ENCODE data around the gene R3HDM2. TPM values are rescaled to one million over a fixed set of nuclear protein-coding genes. Genes with fewer than 3 reads are reported as not detected.
A peak's percentile ranks its signal among the peaks of the same experiment; 100 is the strongest.

R3HDM2 gene
- total and polyA plus RNA-seq, 4 donors = 7.4 to 28.9 (median 15.1) TPM

DNA sequence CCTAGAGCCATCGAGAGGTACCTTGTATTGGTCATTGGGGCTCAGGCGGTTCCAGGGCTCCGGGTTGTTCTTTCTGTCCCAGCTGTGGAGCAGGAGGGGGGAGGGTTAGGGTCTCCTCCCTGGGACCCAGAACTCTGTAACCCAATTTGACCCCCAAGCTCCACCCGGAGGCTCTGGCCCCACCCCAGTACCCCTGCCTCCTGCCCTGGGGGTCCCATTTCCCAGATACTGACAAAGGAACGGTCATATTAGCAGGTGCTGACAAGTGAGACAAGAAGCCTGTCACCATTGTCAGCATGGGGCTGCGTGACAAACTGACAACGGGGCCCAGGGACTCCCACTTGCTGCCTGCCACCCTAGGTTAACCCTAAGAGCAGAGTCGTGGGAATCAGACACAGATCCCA, 195.1 kb downstream of the R3HDM2 start:
- WGBS = 75% methylated on average over 8 of the region's 8 CpGs
- no peak overlapping the region for H3K9ac ChIP-seq (ENCODE audit: low read depth in 1 of 2, low read length in 2 of 2)
- TF ChIP-seq JUND (IDR thresholded peaks at IDR 0.05) (no peak), SP1 (IDR thresholded peaks at IDR 0.05) (no peak), TAF1 (conservative IDR thresholded peaks at IDR 0.05) (no peak), ZBTB33 (IDR thresholded peaks at IDR 0.05) (no peak), NR2F2 (IDR thresholded peaks at IDR 0.05) (no peak), RAD21 (IDR thresholded peaks at IDR 0.05) (no peak), HNF4G (IDR thresholded peaks at IDR 0.05) (no peak), HNF4A (conservative IDR thresholded peaks at IDR 0.05) (no peak), FOXA2 (IDR thresholded peaks at IDR 0.05) (no peak), EGR1 (IDR thresholded peaks at IDR 0.05; ENCODE audit: low read depth in 2 of 2) (no peak), RXRA (IDR thresholded peaks at IDR 0.05) (no peak), FOXA1 (IDR thresholded peaks at IDR 0.05) (no peak)
- TF ChIP-seq, protein P1, sequence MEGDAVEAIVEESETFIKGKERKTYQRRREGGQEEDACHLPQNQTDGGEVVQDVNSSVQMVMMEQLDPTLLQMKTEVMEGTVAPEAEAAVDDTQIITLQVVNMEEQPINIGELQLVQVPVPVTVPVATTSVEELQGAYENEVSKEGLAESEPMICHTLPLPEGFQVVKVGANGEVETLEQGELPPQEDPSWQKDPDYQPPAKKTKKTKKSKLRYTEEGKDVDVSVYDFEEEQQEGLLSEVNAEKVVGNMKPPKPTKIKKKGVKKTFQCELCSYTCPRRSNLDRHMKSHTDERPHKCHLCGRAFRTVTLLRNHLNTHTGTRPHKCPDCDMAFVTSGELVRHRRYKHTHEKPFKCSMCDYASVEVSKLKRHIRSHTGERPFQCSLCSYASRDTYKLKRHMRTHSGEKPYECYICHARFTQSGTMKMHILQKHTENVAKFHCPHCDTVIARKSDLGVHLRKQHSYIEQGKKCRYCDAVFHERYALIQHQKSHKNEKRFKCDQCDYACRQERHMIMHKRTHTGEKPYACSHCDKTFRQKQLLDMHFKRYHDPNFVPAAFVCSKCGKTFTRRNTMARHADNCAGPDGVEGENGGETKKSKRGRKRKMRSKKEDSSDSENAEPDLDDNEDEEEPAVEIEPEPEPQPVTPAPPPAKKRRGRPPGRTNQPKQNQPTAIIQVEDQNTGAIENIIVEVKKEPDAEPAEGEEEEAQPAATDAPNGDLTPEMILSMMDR (IDR thresholded peaks at IDR 0.05; ENCODE audit: low read depth, low read length, missing input control) = no peak
- TF ChIP-seq, protein P2, sequence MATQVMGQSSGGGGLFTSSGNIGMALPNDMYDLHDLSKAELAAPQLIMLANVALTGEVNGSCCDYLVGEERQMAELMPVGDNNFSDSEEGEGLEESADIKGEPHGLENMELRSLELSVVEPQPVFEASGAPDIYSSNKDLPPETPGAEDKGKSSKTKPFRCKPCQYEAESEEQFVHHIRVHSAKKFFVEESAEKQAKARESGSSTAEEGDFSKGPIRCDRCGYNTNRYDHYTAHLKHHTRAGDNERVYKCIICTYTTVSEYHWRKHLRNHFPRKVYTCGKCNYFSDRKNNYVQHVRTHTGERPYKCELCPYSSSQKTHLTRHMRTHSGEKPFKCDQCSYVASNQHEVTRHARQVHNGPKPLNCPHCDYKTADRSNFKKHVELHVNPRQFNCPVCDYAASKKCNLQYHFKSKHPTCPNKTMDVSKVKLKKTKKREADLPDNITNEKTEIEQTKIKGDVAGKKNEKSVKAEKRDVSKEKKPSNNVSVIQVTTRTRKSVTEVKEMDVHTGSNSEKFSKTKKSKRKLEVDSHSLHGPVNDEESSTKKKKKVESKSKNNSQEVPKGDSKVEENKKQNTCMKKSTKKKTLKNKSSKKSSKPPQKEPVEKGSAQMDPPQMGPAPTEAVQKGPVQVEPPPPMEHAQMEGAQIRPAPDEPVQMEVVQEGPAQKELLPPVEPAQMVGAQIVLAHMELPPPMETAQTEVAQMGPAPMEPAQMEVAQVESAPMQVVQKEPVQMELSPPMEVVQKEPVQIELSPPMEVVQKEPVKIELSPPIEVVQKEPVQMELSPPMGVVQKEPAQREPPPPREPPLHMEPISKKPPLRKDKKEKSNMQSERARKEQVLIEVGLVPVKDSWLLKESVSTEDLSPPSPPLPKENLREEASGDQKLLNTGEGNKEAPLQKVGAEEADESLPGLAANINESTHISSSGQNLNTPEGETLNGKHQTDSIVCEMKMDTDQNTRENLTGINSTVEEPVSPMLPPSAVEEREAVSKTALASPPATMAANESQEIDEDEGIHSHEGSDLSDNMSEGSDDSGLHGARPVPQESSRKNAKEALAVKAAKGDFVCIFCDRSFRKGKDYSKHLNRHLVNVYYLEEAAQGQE (IDR thresholded peaks at IDR 0.05) = no peak
- TF ChIP-seq, protein P3, sequence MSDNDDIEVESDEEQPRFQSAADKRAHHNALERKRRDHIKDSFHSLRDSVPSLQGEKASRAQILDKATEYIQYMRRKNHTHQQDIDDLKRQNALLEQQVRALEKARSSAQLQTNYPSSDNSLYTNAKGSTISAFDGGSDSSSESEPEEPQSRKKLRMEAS (IDR thresholded peaks at IDR 0.05) = no peak
- TF ChIP-seq, protein P4, sequence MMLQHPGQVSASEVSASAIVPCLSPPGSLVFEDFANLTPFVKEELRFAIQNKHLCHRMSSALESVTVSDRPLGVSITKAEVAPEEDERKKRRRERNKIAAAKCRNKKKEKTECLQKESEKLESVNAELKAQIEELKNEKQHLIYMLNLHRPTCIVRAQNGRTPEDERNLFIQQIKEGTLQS (IDR thresholded peaks at IDR 0.05) = no peak
- H3K9me3 ChIP-seq (ENCODE audit: control insufficient read depth in 4 of 4, low read length in 3 of 4) = no peaks in the 10 kb centered on the region
- H3K27ac ChIP-seq (ENCODE audit: low read depth in 1 of 2, low read length in 2 of 2) = peak overlapping the region; percentile 7 to 63
- no peak for DNase-seq (ENCODE audit: low spot score)
- H3K36me3 ChIP-seq (ENCODE audit: control insufficient read depth in 4 of 4, insufficient read depth in 3 of 4, low read depth in 1 of 4, low read length in 3 of 4) = peaks cover 12 to 20% (median 15%) of the 10 kb centered on the region in 4 donors
- H3K27me3 ChIP-seq (ENCODE audit: control insufficient read depth in 4 of 4, insufficient read depth in 4 of 4, low read length in 3 of 4) = no peaks in the 10 kb centered on the region
- no peak overlapping the region for H3K4me3 ChIP-seq (ENCODE audit: low read depth in 1 of 3, low read length in 3 of 3)
- peaks cover 24 to 61% (median 51%) of the 10 kb centered on the region in 4 donors for H3K4me1 ChIP-seq (ENCODE audit: control insufficient read depth in 4 of 4, insufficient read depth in 4 of 4, low read length in 3 of 4)

Measured in liver (tissue), 9 donors.